GM21526 (cell line): ENCODE results near the gene TBC1D9B.
"Not testable (repeated sequence)": the region's sequence is repeated elsewhere in the genome, so short reads cannot be mapped to it uniquely, and the experiment has no call there.

ENCODE experiments used
- ATAC-seq: cut with Tn5 transposase; IDR thresholded peaks from one replicate; pipeline ENCODE4 v1.9.1; 2021; ENCODE audit warnings: moderate library complexity; ENCODE audit not compliant: unreplicated experiment, low FRiP score

TBC1D9B gene

GRCh38 chr5:179886190-179886911 lies 21.3 kb downstream of the TBC1D9B start:
- ATAC-seq, result no peak

- ATAC-seq, result no peak
Observed at GRCh38 chr5:179885491-179886090, 22.1 kb downstream of the TBC1D9B start.

- no peak for ATAC-seq
Observed at GRCh38 chr5:179883163-179883562, 24.5 kb downstream of the TBC1D9B start.

GRCh38 chr5:179882338-179882737 lies 25.4 kb downstream of the TBC1D9B start:
- no peak for ATAC-seq

- ATAC-seq, result no peak
Observed at GRCh38 chr5:179880848-179881590, 26.7 kb downstream of the TBC1D9B start.

GRCh38 chr5:179880066-179880650 lies 27.5 kb downstream of the TBC1D9B start:
- ATAC-seq, result no peak

GRCh38 chr5:179879690-179880010 lies 28.0 kb downstream of the TBC1D9B start:
- no peak for ATAC-seq

GRCh38 chr5:179879003-179879689 lies 28.6 kb downstream of the TBC1D9B start:
- ATAC-seq, result no peak

- ATAC-seq, result no peak
Observed at GRCh38 chr5:179878222-179879002, 29.3 kb downstream of the TBC1D9B start.

- ATAC-seq, result no peak
Observed at GRCh38 chr5:179876610-179876952, 31.1 kb downstream of the TBC1D9B start.

GRCh38 chr5:179875741-179876609 lies 31.7 kb downstream of the TBC1D9B start:
- ATAC-seq, result no peak

GRCh38 chr5:179874536-179875292 lies 33.0 kb downstream of the TBC1D9B start:
- no peak for ATAC-seq

- ATAC-seq, result no peak
Observed at GRCh38 chr5:179874136-179874535, 33.6 kb downstream of the TBC1D9B start.

- ATAC-seq, result no peak
Observed at GRCh38 chr5:179873588-179874110, 34.0 kb downstream of the TBC1D9B start.

GRCh38 chr5:179872828-179873575 lies 34.7 kb downstream of the TBC1D9B start:
- ATAC-seq, result no peak

GRCh38 chr5:179872055-179872827 lies 35.5 kb downstream of the TBC1D9B start:
- no peak for ATAC-seq

GRCh38 chr5:179871533-179871932 lies 36.2 kb downstream of the TBC1D9B start:
- ATAC-seq, result not testable (repeated sequence)
